ENCODE measurements around the gene PTPRC.

Gene PTPRC

GRCh38 chr1:198677871-198678270 lies 39.0 kb downstream of the PTPRC start:
- DNase-seq: no peak

DNA sequence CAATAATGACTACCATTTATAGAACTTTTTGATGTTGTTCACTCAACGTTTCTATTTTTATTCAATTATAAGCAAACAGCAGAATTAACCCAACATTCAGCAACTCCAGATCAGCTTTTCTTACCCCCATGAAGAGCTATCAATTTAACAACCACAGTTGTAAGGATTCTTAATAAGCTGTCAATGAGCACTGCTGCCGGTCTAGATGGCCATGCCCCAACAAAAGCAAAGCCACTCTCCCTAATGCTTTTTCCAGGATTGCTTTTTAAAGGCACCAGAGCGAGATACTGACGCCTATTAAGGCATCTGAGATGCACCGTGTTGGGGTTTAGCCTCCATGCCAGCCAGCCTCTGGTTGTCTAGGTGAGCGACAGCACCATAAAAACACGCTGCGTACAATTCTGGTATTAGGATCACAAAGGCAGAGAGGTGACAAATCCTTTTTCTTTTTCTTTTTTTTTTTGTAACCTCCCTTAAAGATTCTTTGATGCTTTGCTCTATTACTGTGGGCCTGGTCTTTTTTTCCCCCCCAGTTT lies 39.5 kb downstream of the PTPRC start:
- DNase-seq: no peak

GRCh38 chr1:198678901-198679329 lies 40.1 kb downstream of the PTPRC start:
- DNase-seq: no peak

DNA sequence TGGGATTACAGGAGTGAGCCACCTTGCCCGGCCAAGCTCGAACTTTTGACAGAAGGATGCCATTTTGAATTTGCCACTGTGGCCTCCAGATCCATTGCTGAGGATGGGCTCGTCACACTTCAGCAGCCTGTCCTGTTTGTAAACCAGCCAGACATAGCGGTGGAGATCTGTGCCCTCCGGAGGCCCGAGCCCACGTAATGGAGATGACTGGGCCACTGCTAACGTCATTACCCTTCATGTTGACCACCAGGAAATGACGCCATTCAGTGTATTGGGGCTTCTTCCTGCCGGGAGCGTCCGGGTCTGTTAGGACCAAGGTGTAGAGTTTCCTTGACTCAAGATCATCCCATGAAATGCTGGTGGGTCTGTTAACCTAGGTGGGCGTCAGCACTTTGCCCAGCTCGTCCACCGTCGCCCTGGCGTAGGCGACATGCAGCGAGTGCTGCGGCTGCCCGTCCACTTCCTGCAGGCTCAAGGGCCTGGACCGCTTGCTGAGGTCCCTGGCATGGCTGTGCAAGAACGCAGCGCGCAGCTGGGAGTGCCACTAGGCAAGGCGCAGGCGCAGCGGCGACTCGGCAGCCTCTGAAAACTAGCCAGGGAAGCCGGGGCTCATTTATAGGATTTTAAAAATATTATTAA lies 40.8 kb downstream of the PTPRC start:
- no peak for DNase-seq

- no peak for DNase-seq
These were observed 41.5 kb downstream of the PTPRC start for GRCh38 chr1:198680174-198680875.

DNA sequence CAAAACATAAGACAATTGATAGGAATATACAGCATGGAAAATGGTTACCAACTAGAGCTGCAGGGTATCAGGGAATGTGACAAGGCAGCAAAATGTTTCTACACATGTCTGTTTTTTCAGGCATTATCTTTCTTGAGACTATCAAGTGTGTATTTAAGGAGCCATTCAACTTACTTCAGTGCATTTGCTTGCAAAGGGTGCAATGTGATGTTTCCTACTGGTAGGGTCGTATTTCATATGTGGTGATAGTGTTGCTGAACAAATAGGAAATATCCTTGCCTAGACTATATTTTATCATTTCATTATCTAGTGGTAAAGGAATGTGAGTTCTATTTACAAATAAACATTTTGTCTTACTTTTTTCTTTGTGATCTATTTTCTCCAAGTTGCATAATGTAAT lies 42.4 kb downstream of the PTPRC start:
- DNase-seq: no peak

- peak; percentile 50 for DNase-seq
These were observed 43.3 kb downstream of the PTPRC start for GRCh38 chr1:198681831-198682759.

DNA sequence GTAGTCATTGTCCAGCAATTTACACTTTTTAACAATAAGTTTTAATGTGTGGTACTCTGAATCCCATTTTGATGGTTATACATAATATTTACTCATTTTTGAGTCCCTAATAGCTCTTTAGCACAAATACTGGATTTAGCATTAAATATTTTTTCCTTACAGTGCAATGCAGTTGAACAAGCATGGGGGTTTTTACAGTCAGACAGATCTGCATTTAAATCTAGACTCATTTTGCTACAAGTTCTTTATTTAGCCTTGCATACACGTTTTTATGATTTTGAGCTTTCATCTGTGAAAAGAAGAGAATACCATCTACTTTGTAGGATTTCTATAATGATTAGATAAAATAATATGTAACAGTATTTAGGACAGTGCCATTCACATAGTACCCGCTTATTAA lies 44.0 kb downstream of the PTPRC start:
- DNase-seq: no peak

DNA sequence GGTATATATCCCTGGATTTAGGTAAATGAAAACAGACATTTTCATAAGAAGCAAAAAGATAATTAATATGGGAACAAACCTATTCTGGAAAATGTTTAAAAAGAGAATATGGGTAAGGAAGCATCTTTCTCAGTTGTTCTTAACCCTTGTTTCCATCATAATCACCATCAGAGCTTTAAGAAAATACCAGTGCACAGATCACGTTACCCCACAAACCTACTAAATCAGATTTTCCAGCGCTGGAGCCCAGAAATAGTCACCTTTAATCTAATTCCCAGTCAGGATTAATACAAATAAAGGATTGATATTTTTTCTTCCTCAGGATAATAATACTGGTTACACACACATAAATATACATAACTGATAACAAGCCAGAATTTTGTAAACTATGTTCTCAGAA lies 44.6 kb downstream of the PTPRC start:
- no peak for DNase-seq

DNA sequence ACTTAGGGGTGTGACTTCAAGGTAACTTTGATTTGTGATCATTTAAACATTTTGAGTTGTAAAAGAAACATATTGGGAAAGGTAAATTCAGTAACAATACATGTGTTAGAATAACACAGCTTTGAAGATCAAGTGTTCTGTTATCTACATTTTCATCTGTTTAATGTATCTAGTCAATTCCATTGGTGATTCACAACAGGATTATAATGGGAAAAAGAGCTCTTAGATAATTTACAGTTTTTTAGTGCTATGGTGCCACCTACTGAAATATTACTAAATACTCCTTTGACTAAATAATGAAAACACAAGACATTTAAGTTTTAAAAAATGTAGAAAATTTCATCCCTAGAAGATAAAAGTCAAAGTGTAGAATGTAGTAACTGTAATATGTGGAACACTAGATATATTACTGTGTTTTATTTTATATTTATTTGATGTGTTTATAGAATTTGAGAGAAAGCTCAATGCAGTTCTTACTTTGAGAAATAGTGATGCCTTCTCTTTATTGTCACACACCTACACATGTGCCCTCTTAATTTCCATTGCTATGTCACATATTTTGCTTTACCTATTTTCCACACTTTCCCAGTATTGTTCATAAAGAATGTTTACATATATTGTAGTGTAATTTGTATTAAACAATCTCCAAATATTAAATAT lies 47.4 kb downstream of the PTPRC start:
- DNase-seq: no peak

- DNase-seq: no peak
These were observed 48.6 kb downstream of the PTPRC start for GRCh38 chr1:198687429-198687828.

DNA sequence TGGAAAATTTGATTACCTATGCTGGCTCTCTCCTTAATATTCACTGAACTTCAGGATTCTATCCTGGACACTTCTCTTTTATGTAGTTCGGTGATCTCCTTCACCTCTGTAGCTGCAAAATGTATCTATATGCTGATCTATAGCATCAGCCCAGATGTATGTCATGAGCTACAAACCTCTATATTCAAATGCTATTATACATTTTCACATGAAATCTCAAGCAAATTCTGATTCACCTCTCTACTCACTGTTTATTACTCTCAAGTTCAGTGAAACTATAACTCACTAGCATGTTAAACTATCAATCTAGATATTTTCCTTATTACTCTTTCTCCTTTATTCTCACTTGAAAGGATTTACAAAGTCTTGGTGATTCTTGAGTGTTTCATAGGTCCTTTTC lies 52.2 kb downstream of the PTPRC start:
- DNase-seq: no peak

- DNase-seq: no peak
These were observed 54.5 kb downstream of the PTPRC start for GRCh38 chr1:198693321-198693720.

DNA sequence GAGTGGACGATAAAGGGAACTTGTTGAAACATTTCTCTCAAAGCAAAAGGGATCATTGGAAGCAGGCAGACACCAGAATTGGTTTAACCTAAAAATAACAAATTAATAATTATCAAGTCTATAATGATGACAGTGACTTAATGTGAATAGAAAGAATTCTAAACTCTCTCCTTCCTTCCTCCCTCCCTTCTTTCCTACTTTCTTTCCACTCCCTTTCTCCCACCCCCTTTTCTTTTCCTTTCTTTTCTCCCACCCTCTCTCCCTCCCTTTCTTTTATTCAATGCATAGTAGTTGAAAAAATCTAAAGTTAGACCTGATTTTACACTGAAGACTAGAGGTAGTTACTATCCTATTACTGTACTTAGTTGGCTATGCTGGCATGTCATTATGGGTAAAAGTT lies 55.7 kb downstream of the PTPRC start:
- DNase-seq: no peak

DNA sequence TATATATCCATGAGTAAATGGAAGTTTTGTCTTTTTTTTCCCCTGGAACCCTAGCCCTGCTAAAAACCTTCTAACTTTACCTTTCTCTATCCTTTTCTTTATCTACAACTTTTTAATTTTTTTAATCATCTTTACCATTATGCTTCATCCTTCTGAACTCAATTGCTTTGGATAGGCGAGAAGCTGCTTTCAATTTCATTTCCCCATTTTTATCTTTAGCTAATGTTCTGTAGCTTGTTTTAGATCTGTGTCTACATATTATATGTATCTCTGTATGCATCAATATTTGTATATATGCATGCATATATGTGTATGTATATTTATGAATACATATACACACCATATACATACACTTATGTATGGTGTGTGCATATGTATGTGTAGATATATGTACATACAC lies 57.4 kb downstream of the PTPRC start:
- DNase-seq: no peak

- peak; percentile 70 for DNase-seq
These were observed 60.6 kb downstream of the PTPRC start for GRCh38 chr1:198699167-198700015.

DNA sequence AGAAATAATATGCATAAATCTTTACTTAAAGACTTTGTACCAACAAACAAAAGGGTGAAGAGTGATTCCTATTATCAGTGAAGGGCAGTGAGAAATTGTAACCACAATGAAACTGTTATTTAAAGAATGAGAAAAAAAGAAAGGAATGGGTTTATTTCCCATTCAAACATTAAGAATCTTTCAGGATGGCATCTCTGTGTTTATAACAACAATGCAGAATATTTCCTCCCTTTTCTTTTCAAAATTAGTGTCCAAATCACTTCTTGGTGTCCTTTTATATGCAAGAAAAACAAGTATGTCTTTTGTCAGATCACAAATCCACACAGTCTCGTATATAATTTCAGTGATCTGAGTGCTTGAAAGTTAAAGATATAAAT lies 61.2 kb downstream of the PTPRC start:
- no peak for DNase-seq

DNA sequence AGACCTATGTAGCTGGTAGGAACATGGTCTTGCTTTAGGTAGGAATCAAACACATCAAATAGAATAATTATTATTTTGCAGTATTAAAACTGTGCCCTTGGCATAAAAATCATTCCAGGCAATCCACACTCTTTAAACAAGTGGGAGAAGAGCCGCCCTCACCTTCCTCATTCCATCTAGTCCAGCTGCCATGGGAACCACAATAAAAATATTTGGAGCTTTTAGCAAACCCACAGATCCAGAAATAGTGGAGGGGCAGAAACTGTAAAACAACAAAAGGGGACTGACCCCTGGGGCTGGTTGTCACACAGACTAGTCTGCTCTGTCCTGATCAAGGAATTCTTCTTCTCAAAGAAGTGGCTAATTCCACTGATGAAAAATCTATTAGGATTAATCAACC lies 61.6 kb downstream of the PTPRC start:
- DNase-seq: no peak

DNA sequence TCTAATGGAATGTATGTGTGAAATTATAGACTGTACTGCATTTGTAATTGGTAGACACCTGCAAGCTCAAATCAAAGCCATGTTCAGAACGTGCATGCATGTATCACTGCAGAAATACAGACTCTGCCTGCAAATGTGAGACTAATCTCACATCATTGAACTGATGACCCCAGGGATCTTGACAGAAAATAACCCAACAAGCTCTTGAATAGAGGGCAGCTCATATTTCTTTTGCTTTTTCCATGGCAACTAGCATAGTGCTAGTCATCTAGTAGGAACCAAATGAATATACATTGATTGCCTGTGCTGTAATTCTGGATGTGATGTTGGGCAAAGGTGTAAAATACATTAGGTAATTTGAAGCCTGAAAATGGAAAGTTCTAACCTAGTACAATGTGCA lies 62.4 kb downstream of the PTPRC start:
- DNase-seq: no peak

GRCh38 chr1:198701766-198702539 lies 63.1 kb downstream of the PTPRC start:
- no peak for DNase-seq
